ENCODE measurements around the gene PADI4.
"Not testable (repeated sequence)": the region's sequence is repeated elsewhere in the genome, so short reads cannot be mapped to it uniquely, and the experiment has no call there.

Gene PADI4

DNA sequence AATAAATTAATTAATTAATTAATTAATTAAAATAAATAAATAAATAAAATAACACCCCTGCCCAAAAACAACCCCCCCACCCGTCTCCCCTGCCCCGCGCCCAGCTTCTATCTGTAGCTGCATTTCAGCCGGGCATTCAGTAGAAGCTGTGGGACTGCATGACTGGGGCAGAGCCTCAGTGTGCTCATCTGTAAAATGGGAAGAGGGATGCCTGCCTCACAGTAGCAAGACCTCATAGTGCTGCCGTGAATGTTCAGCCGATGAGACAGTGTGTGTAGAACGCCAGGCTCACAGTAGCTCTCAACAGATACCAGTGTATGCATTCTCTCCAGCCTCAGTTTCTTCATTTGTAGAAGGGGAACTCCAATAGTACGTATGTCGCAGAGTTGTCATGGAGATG is 8.7 kb downstream of the PADI4 start:
- TF ChIP-seq POLR2AphosphoS5 (IDR thresholded peaks at IDR 0.05; ENCODE audit: low read depth, low read length): no peak
- TF ChIP-seq POU2F2 (IDR thresholded peaks at IDR 0.05; ENCODE audit: low read depth, low read length): no peak
- no peak for TF ChIP-seq SPI1 (IDR thresholded peaks at IDR 0.05; ENCODE audit: low read depth, low read length)
- no peak for TF ChIP-seq PAX5 (IDR thresholded peaks at IDR 0.05; ENCODE audit: insufficient read depth, low read length, severe bottlenecking)
- no peak for TF ChIP-seq TAF1 (IDR thresholded peaks at IDR 0.05; ENCODE audit: low read depth, low read length)
- TF ChIP-seq POLR2A (IDR thresholded peaks at IDR 0.05; ENCODE audit: low read depth, low read length): no peak
- no peak for DNase-seq (ENCODE audit: insufficient read length, low spot score)
- no peak for FAIRE-seq

GRCh38 chr1:17318262-17318661 is 10.3 kb downstream of the PADI4 start:
- DNase-seq (ENCODE audit: insufficient read length, low spot score): no peak
- no peak for TF ChIP-seq SPI1 (IDR thresholded peaks at IDR 0.05; ENCODE audit: low read depth, low read length)
- TF ChIP-seq PAX5 (IDR thresholded peaks at IDR 0.05; ENCODE audit: insufficient read depth, low read length, severe bottlenecking): no peak
- TF ChIP-seq POLR2AphosphoS5 (IDR thresholded peaks at IDR 0.05; ENCODE audit: low read depth, low read length): no peak
- TF ChIP-seq POU2F2 (IDR thresholded peaks at IDR 0.05; ENCODE audit: low read depth, low read length): no peak
- TF ChIP-seq TAF1 (IDR thresholded peaks at IDR 0.05; ENCODE audit: low read depth, low read length): no peak
- TF ChIP-seq POLR2A (IDR thresholded peaks at IDR 0.05; ENCODE audit: low read depth, low read length): no peak
- FAIRE-seq: no peak

GRCh38 chr1:17319561-17320350 is 11.8 kb downstream of the PADI4 start:
- no peak for TF ChIP-seq POLR2AphosphoS5 (IDR thresholded peaks at IDR 0.05; ENCODE audit: low read depth, low read length)
- no peak for TF ChIP-seq PAX5 (IDR thresholded peaks at IDR 0.05; ENCODE audit: insufficient read depth, low read length, severe bottlenecking)
- FAIRE-seq (no peak), DNase-seq (ENCODE audit: insufficient read length, low spot score) (no peak)

GRCh38 chr1:17321857-17322390 is 13.9 kb downstream of the PADI4 start:
- not testable (repeated sequence) for FAIRE-seq; DNase-seq (ENCODE audit: insufficient read length, low spot score)

- FAIRE-seq (no peak), DNase-seq (ENCODE audit: insufficient read length, low spot score) (no peak)
- TF ChIP-seq POLR2A (IDR thresholded peaks at IDR 0.05; ENCODE audit: low read depth, low read length) (no peak), TAF1 (IDR thresholded peaks at IDR 0.05; ENCODE audit: low read depth, low read length) (no peak), POLR2AphosphoS5 (IDR thresholded peaks at IDR 0.05; ENCODE audit: low read depth, low read length) (no peak), PAX5 (IDR thresholded peaks at IDR 0.05; ENCODE audit: insufficient read depth, low read length, severe bottlenecking) (no peak), POU2F2 (IDR thresholded peaks at IDR 0.05; ENCODE audit: low read depth, low read length) (no peak), SPI1 (IDR thresholded peaks at IDR 0.05; ENCODE audit: low read depth, low read length) (no peak)
These were observed 20.9 kb downstream of the PADI4 start for GRCh38 chr1:17328855-17329254.

DNA sequence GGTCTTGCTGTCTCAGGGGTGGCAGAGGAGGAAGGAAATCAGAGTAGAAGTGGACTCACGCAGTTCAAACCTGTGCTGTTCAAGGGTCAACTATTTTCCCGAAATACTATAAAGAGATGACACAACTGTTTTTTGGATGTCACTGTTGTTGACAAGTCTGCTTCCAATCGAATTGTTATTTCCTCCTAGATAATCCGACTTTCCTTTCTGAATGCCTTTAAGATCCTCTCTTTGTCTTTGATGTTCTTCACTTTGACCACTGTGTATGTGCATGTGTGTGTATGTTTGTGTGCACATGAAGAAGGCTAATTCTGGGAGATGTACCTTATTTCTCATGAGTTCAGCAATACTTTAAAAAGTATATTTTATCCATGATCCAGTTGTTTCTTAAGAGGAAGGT is 21.6 kb downstream of the PADI4 start:
- TF ChIP-seq POLR2A (IDR thresholded peaks at IDR 0.05; ENCODE audit: low read depth, low read length): no peak
- TF ChIP-seq POLR2AphosphoS5 (IDR thresholded peaks at IDR 0.05; ENCODE audit: low read depth, low read length): no peak
- TF ChIP-seq TAF1 (IDR thresholded peaks at IDR 0.05; ENCODE audit: low read depth, low read length): no peak
- no peak for TF ChIP-seq POU2F2 (IDR thresholded peaks at IDR 0.05; ENCODE audit: low read depth, low read length)
- TF ChIP-seq PAX5 (IDR thresholded peaks at IDR 0.05; ENCODE audit: insufficient read depth, low read length, severe bottlenecking): no peak
- TF ChIP-seq SPI1 (IDR thresholded peaks at IDR 0.05; ENCODE audit: low read depth, low read length): no peak
- no peak for FAIRE-seq

GRCh38 chr1:17330856-17331255 is 22.9 kb downstream of the PADI4 start:
- DNase-seq (ENCODE audit: insufficient read length, low spot score) (no peak), FAIRE-seq (no peak)
- TF ChIP-seq SPI1 (IDR thresholded peaks at IDR 0.05; ENCODE audit: low read depth, low read length) (no peak), TAF1 (IDR thresholded peaks at IDR 0.05; ENCODE audit: low read depth, low read length) (no peak), POLR2AphosphoS5 (IDR thresholded peaks at IDR 0.05; ENCODE audit: low read depth, low read length) (no peak), POLR2A (IDR thresholded peaks at IDR 0.05; ENCODE audit: low read depth, low read length) (no peak), POU2F2 (IDR thresholded peaks at IDR 0.05; ENCODE audit: low read depth, low read length) (no peak), PAX5 (IDR thresholded peaks at IDR 0.05; ENCODE audit: insufficient read depth, low read length, severe bottlenecking) (no peak)

More for the DNA sequence above, 21.6 kb downstream of the PADI4 start:
- DNase-seq (ENCODE audit: insufficient read length, low spot score): no peak

DNA sequence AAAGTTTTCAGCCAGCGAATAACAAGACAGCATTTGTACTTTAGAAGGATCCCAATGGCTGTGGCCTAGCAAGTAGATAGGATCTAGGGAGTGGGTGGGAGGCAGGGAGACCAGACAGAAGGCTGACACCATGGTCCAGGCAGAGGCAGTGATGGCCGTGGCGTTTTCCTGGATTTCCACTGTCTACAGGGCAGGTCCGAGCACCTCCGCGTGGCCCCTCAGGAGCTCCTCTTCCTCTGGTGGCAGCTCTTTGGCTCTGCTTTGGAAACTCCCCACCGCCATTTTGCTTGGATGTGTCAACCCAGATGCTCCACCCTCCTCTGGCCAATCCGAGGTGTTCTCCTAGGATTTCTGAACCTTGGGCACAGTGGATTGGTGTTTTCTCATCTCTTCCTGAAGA is 25.1 kb downstream of the PADI4 start:
- TF ChIP-seq POLR2A (IDR thresholded peaks at IDR 0.05; ENCODE audit: low read depth, low read length) (no peak), POU2F2 (IDR thresholded peaks at IDR 0.05; ENCODE audit: low read depth, low read length) (no peak), TAF1 (IDR thresholded peaks at IDR 0.05; ENCODE audit: low read depth, low read length) (no peak)
- FAIRE-seq (no peak), DNase-seq (ENCODE audit: insufficient read length, low spot score) (no peak)

DNA sequence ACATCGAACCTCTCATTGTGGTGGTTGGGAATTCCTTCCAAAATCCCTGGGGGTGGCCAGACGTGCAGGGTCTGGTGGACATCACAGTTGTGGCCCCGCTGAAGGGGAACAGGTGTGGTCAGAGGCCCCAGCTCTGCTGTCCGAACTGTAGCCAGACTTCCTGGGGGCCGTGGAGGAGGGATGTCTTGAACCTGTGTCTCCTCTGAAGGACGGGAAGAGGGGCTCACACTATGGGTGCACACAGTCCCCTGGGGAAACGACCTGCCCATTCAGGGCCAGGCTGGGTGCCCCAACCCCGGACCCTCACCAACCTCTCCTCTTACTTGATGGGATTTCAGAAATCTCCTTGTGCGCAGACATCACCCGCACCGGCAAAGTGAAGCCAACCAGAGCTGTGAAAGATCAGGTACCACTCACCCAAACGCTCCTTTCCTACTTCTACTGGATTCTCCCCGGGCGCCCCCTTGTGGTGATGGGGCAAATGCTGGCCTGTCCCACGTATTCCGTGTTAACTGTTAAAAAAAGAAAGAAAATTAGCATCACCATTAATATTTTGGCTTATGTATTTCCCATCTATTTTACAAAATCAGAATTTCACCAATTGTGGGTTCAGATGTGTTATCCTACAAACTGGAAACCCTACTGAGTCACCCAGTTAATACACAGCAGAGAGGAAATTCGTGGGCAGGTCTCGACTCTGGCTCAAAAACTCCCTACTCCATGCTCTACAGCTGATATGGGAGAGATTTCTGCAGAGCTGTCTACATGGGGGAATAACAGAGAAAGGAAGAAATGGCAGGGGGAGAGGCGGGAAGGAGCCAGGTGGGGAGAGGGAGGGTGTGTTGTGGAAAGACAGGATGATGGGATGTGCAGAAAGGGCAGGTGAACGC is 28.1 kb downstream of the PADI4 start:
- DNase-seq (ENCODE audit: insufficient read length, low spot score) (peak; percentile 42), FAIRE-seq (peak; percentile 70)
- TF ChIP-seq POLR2A (IDR thresholded peaks at IDR 0.05; ENCODE audit: low read depth, low read length) (no peak), TAF1 (IDR thresholded peaks at IDR 0.05; ENCODE audit: low read depth, low read length) (no peak), PAX5 (IDR thresholded peaks at IDR 0.05; ENCODE audit: insufficient read depth, low read length, severe bottlenecking) (no peak), SPI1 (IDR thresholded peaks at IDR 0.05; ENCODE audit: low read depth, low read length) (no peak), POU2F2 (IDR thresholded peaks at IDR 0.05; ENCODE audit: low read depth, low read length) (no peak), POLR2AphosphoS5 (IDR thresholded peaks at IDR 0.05; ENCODE audit: low read depth, low read length) (no peak)

Measured in GM12891 (cell line).